ENCODE results near the gene SPTBN4.
"Not testable (repeated sequence)": the region's sequence is repeated elsewhere in the genome, so short reads cannot be mapped to it uniquely, and the experiment has no call there.

Gene SPTBN4

DNA sequence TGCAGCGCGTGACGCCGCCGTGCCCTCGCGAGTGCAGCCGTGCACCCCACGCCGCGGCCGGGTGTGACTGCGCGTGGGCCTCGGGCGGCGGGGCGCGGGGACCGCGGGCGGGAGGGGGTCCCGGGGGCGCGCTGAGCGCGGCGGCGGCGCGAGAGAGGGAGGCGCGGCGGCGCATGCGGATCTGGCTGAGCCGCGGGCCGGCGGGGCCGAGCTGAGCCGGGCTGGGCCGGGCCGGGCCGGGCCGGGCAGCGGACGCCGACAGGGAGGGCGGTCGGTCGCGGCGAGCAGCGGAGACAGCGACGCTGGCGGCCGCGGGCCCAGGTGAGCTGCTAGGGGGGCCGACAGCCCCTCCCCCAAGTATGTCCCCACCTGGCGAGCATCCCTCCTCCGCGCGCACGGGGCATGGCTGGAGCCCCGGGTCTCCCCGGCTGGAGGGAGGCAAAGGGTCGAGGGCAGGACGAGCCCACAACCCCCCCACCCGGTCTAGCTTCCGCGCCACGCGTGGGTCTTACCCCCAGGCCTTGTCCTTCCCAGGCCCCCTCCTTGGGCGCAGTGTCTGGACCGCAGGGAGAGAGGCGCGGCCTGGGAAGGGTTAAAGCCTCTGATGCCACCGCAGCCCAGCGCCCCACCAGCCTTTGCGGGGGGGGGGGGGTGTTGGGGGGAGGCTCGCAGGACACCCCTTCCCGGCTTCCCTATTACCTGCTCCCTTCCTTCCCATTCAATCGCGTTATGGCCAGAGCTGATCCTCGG is at the start of gene SPTBN4:
Gene SPTBN4, plus strand, starts transcription at position 17 of the 750 bp plus-strand sequence. CDS start 5,621 bp downstream, outside the sequence.
- ATAC-seq (no peak), DNase-seq (no peak)

DNA sequence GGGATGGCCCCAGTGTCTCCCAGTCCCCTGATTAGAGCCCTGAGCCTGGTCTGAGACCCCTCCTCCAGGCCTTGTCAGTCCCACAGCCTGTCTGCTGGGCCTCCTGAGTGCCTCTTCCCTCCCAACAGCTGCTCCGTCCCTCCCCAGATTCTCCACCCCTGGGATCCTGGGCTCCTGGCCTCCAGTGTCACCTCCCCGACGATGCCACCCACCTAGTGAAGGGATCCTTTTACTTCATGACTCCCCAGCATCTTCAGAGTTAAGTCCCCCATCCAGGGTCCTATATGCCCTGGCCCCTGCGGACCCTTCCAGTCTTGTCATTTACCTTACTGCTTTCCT is 49.2 kb upstream of the SPTBN4 start:
- DNase-seq (no peak), ATAC-seq (no peak)

- no peak for DNase-seq
Observed at GRCh38 chr19:40418040-40418439, 48.8 kb upstream of the SPTBN4 start.

DNA sequence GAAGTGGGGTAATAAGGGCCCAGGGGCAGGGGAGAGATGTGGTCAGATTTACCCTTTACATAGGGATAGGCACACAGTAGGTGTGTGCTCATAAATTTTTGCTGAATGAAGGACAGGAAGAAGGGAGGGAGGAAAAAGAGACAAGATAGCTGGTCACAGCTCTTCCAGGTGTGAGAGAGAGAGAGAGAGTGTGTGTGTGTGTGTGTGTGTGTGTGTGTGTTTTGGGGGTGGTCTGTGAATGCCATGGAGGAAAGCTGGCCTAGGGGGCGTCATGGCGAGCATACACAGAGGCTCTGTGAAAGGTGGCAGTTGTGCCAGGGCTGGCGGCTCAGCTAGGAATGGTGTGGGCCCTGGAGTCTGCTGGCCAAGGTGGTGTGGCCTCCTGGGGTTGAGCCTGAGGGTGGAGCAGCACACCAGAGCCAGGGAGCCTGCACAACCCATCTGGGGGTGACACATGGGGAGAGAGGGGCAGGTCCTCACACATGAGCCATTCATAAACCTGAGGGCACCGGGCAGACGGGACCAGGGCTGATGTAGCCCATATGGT is 47.7 kb upstream of the SPTBN4 start:
- DNase-seq: no peak
- no peak for ATAC-seq

More at GRCh38 chr19:40418040-40418439, 48.8 kb upstream of the SPTBN4 start:
- ATAC-seq: no peak

- DNase-seq (no peak), ATAC-seq (no peak)
Observed at GRCh38 chr19:40419780-40420179, 47.0 kb upstream of the SPTBN4 start.

DNA sequence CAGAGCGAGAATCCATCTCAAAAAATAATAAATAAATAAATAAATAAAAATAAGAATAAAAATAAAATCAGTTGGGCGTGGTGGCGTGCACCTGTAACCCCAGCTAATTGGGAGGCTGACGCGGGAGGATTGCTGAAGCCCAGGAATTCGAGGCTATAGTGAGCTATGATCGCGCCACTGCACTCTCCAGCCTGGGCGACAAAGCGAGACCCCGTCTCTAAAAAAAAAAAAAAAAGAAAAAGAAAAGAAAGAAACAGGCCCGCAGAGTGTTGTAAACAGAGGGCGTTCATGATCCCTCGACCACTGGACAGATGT is 46.4 kb upstream of the SPTBN4 start:
- DNase-seq: no peak
- ATAC-seq: no peak

DNA sequence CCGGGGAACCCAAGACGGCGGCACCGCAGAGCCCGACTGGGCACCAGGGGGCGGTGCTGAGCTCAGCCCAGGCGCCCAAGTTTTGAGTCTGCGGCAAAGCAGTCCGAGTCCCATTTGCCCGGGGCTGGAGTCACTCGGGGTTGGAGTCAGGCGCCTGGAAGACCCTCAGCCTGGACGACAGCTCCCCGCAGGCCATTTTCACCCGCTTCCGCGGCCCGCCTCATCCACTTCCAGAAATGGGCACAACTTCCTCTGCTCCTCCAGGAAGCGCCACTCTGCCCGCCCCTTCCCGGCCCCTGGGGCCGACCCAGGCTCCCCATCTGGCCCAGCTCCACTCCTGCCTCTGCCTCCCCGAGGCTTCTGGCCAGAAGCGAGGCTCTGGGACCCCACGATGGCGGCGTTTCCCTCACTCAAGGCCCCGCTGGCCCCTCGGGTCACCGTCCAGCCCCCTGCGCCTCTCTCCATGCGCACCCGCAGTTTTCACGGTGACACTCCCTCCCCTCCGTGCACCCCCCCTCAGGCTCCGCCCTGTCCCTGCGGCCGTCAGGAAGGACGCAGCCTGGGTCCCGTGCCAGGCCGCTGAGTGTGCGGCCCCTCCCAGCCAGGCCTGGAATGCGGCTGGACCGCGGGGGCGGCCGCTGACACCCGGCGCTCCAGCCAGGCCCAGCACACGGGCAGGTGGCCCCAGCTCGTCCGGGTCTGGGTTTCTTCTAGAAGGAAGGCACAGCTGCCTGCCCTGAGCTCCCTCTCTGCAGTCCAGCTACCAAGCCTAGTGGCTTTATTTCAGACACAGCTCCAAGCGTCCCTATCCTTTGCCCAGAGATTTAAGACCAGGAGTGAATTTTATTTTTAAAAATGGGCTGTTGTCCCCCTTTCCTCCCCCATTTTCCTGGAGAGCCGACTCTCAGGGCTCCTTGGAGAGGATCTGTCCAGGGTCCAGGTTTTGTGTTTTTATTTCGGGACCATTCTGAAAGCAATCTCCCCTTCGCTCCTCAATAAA is 45.7 kb upstream of the SPTBN4 start:
- peak; percentile 47 for ATAC-seq
- DNase-seq: peak; percentile 84

DNA sequence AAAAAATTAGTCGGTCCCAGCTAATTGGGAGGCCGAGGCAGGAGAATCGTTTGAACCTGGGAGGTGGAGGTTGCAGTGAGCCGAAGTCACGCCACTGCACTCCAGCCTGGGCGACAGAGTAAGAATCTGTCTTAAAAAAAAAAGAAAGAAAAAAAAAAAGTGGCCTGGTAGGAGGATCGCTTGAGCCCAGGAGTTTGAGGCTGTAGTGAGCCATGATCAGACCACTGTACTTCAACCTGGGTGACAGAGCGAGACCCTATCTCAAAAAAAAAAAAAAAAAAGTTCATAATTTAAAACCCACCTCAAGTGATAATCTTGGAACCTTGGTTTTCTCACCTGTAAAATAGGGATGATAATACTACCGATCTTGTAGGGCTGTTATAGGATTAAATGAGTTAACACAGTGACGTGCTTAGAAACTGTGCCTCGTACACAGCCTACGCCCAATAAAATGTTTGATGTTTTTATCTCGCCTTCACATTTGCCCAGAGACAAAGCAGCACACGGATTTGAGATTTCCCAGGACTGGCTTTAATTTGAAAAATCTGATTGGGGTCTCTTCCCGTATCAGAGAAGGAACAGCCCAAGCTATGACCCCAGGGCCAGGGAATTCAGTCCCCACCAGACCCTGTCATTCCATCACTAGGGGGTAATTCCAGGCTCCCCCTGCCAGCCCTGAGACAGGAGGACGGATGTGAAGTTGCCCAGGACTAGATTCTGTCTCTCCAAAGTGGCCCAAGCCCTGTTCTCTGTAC is 44.6 kb upstream of the SPTBN4 start:
- no peak for DNase-seq
- no peak for ATAC-seq

GRCh38 chr19:40422748-40423566 is 43.8 kb upstream of the SPTBN4 start:
- DNase-seq (no peak), ATAC-seq (no peak)

GRCh38 chr19:40423938-40424337 is 42.9 kb upstream of the SPTBN4 start:
- ATAC-seq: no peak

DNA sequence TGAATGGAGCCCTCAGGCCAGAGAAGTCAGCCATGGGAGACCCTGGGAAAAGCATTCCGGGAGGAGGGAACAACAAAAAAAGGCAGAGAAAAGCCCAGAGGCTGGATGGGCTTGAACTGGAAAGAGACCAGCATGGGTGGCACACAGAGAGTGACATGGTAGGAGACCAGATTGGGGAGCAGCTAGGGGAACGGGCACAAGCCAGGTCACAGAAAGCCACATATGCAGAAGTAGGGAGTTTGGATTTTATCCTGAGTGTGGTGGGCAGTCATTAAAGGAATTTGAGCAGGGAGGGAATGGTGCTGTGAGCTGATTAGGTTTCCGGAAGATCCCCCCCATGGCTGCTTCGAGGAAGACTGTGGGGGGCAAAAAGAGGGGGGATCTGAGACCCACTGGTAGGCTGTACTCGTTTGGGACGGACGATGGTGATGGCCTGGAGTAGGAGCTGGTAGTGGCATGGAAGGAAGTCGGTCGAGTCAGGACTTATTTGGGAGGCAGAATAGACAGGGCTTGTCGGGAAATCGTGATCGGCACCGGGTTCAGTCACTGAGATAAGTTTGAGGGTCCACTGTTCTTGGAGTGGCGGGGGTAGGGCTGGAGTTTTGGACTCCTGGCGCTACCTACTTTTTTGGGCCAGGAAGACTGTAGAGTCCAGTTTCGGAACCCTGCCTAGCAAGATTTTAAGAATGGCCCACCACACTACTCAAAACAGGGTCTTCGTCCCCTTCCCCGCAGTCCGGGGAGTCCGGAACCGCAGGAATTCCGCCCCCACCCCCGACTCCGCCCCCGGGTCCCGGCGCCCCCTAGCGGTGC is 42.0 kb upstream of the SPTBN4 start:
- peak; percentile 26 for DNase-seq
- ATAC-seq: no peak

More at GRCh38 chr19:40423938-40424337, 42.9 kb upstream of the SPTBN4 start:
- DNase-seq: no peak

- peak; percentile 90 for ATAC-seq
- peak; percentile 100 for DNase-seq
Observed at GRCh38 chr19:40425450-40426287, 41.1 kb upstream of the SPTBN4 start, which contains the start of gene SERTAD1. Gene SERTAD1, minus strand, starts transcription at chr19:40425992. Its CDS starts 2,446 bp downstream, at chr19:40423546.

DNA sequence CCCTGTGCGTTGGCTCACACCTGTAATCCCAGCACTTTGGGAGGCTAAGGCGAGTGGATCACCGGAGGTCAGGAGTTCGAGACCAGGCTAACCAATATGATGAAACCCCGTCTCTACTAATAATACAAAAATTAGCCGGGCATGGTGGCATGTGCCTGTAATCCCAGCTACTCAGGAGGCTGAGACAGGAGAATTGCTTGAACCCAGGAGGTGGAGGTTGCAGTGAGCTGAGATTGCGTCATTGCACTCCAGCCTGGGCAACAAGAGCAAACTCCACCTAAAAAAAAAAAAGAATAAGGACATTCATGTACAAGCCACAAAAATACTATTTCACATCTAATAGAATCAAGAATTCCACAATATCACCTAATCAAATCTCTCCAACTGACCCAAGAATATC is 38.6 kb upstream of the SPTBN4 start:
- not testable (repeated sequence) for ATAC-seq, DNase-seq

DNA sequence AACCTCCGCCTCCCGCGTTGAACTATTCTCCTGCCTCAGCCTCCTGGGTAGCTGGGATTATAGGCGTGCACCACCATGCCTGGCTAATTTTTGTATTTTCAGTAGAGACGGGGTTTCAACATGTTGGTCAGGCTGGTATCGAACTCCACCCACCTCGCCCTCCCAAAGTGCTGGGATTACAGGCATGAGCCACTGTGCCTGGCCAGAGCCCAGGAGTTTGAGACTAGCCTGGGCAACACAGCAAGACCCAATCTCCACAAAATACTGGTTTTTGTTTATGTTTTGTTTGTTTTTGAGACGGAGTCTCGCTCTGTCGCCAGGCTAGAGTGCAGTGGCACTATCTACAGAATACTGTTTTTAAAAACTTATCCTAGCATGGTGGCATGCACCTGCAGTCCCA is 36.6 kb upstream of the SPTBN4 start:
- DNase-seq, ATAC-seq: not testable (repeated sequence)

GRCh38 chr19:40431698-40432097 is 35.1 kb upstream of the SPTBN4 start:
- DNase-seq (no peak), ATAC-seq (no peak)

GRCh38 chr19:40432760-40433159 is 34.0 kb upstream of the SPTBN4 start:
- ATAC-seq: not testable (repeated sequence)

DNA sequence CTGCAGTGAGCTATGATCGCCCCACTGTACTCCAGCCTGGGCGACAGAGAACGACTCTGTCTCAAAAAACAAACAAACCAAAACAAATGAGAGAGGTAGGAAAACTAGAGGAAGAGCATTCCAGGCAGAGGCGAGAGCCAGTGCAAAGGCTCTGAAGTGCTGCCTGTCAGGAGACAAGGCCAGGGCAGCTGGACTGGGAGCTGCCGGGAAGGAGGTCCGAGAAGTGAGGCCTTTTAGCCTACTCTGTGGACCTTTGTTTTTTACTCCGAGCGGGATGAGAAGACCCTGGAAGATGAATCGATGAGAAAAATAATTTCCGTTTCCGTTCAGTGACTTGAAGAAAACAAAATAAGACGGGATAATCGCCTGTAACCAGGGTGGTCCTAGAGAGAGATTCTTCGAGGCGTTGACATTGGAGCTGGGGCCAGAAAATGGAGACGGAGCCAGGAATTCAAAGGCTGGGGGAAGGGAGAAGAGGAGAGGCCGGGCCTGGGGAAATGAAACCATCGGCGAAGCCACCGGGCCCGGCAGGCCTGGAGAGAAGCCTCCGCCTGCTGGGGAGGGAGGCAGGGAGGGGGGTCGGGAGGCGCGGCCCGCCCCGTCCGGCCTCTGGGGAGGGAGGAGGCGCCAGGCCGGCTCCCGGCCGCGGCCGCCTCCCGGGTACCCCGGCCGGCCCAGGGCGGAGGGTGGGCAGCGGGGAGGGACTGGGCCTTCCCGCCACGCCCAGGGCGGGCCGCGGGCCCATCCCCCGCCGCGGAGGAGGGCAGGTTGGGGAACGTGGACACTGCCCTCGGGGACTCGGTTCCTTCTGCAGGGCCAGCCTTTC is 33.2 kb upstream of the SPTBN4 start:
- ATAC-seq (peak; percentile 78), DNase-seq (peak; percentile 65)

More at GRCh38 chr19:40432760-40433159, 34.0 kb upstream of the SPTBN4 start:
- not testable (repeated sequence) for DNase-seq

GRCh38 chr19:40438284-40438683 is 28.5 kb upstream of the SPTBN4 start:
- no peak for DNase-seq
- ATAC-seq: no peak

Data from stimulated activated naive CD8-positive, alpha-beta T cell treated with anti-CD3 and anti-CD28 coated beads, Interleukin-15, Interleukin-2, amounts not matched to agents 100 U/mL and 50 U/mL, for 24 hours (primary cell).